ENCODE measurements around the gene LSAMP. TPM values are rescaled to one million over a fixed set of nuclear protein-coding genes. Genes with fewer than 3 reads are reported as not detected.

LSAMP gene
- total RNA-seq, 4 donors from 2014 or later: 1.1 to 3.5 (median 2.0) TPM

- intact Hi-C loops (cut with DNase I; ENCODE audit: low total_unique reads): no loop called here
- TF ChIP-seq, protein P1, sequence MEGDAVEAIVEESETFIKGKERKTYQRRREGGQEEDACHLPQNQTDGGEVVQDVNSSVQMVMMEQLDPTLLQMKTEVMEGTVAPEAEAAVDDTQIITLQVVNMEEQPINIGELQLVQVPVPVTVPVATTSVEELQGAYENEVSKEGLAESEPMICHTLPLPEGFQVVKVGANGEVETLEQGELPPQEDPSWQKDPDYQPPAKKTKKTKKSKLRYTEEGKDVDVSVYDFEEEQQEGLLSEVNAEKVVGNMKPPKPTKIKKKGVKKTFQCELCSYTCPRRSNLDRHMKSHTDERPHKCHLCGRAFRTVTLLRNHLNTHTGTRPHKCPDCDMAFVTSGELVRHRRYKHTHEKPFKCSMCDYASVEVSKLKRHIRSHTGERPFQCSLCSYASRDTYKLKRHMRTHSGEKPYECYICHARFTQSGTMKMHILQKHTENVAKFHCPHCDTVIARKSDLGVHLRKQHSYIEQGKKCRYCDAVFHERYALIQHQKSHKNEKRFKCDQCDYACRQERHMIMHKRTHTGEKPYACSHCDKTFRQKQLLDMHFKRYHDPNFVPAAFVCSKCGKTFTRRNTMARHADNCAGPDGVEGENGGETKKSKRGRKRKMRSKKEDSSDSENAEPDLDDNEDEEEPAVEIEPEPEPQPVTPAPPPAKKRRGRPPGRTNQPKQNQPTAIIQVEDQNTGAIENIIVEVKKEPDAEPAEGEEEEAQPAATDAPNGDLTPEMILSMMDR (IDR thresholded peaks at IDR 0.05): no peak
- TF ChIP-seq POLR2A (IDR thresholded peaks at IDR 0.05): no peak
- 75 to 84% methylated on average over 3 of the region's 3 CpGs for WGBS, 2 donors
Observed at GRCh38 chr3:115899535-115899934, 545.8 kb downstream of the LSAMP start.

GRCh38 chr3:115898656-115899410 is 546.5 kb downstream of the LSAMP start:
- intact Hi-C loops (cut with DNase I; ENCODE audit: low total_unique reads): no loop called here
- no peak overlapping the region for H3K4me3 ChIP-seq (ENCODE audit: low read depth, poor library complexity, severe bottlenecking)
- TF ChIP-seq, protein P1 (IDR thresholded peaks at IDR 0.05): no peak
- TF ChIP-seq POLR2A (IDR thresholded peaks at IDR 0.05): no peak
- no peak for DNase-seq (ENCODE audit: low spot score in 2 of 2)
- WGBS, 2 donors: 67 to 69% methylated on average over 3 of the region's 3 CpGs

More at GRCh38 chr3:115899535-115899934, 545.8 kb downstream of the LSAMP start:
- no peak for DNase-seq (ENCODE audit: low spot score in 2 of 2)
- H3K4me3 ChIP-seq (ENCODE audit: low read depth, poor library complexity, severe bottlenecking): no peak overlapping the region

GRCh38 chr3:115891006-115891636 is 554.2 kb downstream of the LSAMP start:
- 61 to 64% methylated on average over 2 of the region's 2 CpGs for whole genome bisulfite sequencing, 2 donors
- H3K4me3 ChIP-seq (ENCODE audit: low read depth, poor library complexity, severe bottlenecking): no peak overlapping the region
- intact Hi-C loops (cut with DNase I; ENCODE audit: low total_unique reads): no loop called here
- no peak for DNase-seq (ENCODE audit: low spot score in 2 of 2)
- no peak for TF ChIP-seq POLR2A (IDR thresholded peaks at IDR 0.05)
- TF ChIP-seq, protein P1 (IDR thresholded peaks at IDR 0.05): no peak

DNA sequence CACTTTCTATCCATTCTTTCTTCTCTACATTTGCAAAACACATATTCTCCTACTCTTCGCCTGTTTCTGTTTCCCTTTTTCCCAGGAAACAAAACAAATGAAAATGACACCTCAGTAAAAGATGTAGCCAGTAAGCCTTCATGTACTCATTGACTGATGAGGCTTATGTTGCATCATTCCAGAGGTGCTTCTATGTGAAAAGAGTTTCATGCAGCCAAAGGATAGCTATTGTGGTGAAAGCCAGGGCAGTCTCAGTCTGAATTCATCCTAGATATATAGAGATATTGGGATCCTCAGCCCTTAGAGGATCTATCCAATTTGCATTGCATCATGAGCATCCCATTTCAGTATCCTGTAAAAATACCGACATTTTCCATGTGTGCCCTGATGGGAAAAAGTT is 554.7 kb downstream of the LSAMP start:
- WGBS, 2 donors: 85 to 95% methylated on average over 2 of the region's 2 CpGs
- no peak for DNase-seq (ENCODE audit: low spot score in 2 of 2)
- TF ChIP-seq, protein P1 (IDR thresholded peaks at IDR 0.05): no peak
- intact Hi-C loops (cut with DNase I; ENCODE audit: low total_unique reads): no loop called here
- H3K4me3 ChIP-seq (ENCODE audit: low read depth, poor library complexity, severe bottlenecking): no peak overlapping the region

DNA sequence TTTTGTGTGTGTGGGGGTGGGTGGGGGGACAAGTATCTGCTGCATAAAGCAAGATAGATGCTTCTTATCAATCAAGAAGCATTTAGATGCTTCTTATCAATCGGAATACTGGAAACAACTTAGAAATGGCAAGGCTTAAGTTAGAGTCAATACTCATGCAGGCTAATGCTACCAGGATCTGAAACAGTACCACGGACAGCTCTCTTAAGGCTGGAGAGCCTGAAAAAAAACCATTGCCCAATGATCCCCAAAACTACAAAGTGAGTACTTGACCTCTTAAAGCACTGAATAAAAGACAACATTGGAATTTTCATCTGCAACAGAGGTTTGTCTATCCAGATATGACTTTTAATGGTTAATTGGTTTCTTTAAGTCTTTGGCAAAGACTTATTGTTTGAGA is 559.7 kb downstream of the LSAMP start:
- intact Hi-C loops (cut with DNase I; ENCODE audit: low total_unique reads): no loop called here
- no peak for DNase-seq (ENCODE audit: low spot score in 2 of 2)
- TF ChIP-seq POLR2A (IDR thresholded peaks at IDR 0.05): no peak
- TF ChIP-seq, protein P1 (IDR thresholded peaks at IDR 0.05): no peak
- WGBS, 2 donors: 70 to 86% methylated on average over 2 of the region's 2 CpGs
- no peak overlapping the region for H3K4me3 ChIP-seq (ENCODE audit: low read depth, poor library complexity, severe bottlenecking)

All from lower leg skin (tissue), 4 donors.